ENCODE data around the gene TP53BP1.

- TF ChIP-seq ZNF136 (CRISPR knock-in tag; IDR thresholded peaks at IDR 0.05; ENCODE audit: low read depth) (no peak), ZMYM3 (CRISPR knock-in tag; IDR thresholded peaks at IDR 0.05) (no peak), RFX5 (IDR thresholded peaks at IDR 0.05; ENCODE audit: low read depth, low read length) (no peak)
Observed at GRCh38 chr15:43493703-43494472, 932 bp upstream of the TP53BP1 start.

All from HepG2 (cell line).